ENCODE measurements around the gene POFUT2.

Gene POFUT2

GRCh38 chr21:45254460-45254930 lies 33.2 kb downstream of the POFUT2 start:
- no peak overlapping the region for H3K27ac ChIP-seq (ENCODE audit: insufficient read depth, low read length, poor library complexity, severe bottlenecking)
- H3K9me3 ChIP-seq (ENCODE audit: control insufficient read depth, low read length) = no peaks in the 10 kb centered on the region
- DNase-seq = no peak
- H3K27me3 ChIP-seq (replicated peaks; ENCODE audit: control insufficient read depth, insufficient read depth, low read length, poor library complexity, severe bottlenecking) = no peaks in the 10 kb centered on the region
- no peak overlapping the region for H3K4me3 ChIP-seq (ENCODE audit: insufficient read depth, low read depth, low read length, poor library complexity, severe bottlenecking)
- H3K4me1 ChIP-seq (ENCODE audit: control insufficient read depth, insufficient read depth, low read length, poor library complexity, severe bottlenecking) = peaks cover 14% of the 10 kb centered on the region
- H3K36me3 ChIP-seq (ENCODE audit: control insufficient read depth, insufficient read depth, low read length) = no peaks in the 10 kb centered on the region

- no peak for DNase-seq
- no peaks in the 10 kb centered on the region for H3K27me3 ChIP-seq (replicated peaks; ENCODE audit: control insufficient read depth, insufficient read depth, low read length, poor library complexity, severe bottlenecking)
- no peak overlapping the region for H3K27ac ChIP-seq (ENCODE audit: insufficient read depth, low read length, poor library complexity, severe bottlenecking)
- no peaks in the 10 kb centered on the region for H3K36me3 ChIP-seq (ENCODE audit: control insufficient read depth, insufficient read depth, low read length)
- no peaks in the 10 kb centered on the region for H3K9me3 ChIP-seq (ENCODE audit: control insufficient read depth, low read length)
- H3K4me3 ChIP-seq (ENCODE audit: insufficient read depth, low read depth, low read length, poor library complexity, severe bottlenecking) = no peak overlapping the region
- H3K4me1 ChIP-seq (ENCODE audit: control insufficient read depth, insufficient read depth, low read length, poor library complexity, severe bottlenecking) = peaks cover 14% of the 10 kb centered on the region
Observed at GRCh38 chr21:45253633-45254459, 33.8 kb downstream of the POFUT2 start.

- DNase-seq = no peak
- Histone ChIP-seq H3K9me3 (ENCODE audit: control insufficient read depth, low read length) (no peaks in the 10 kb centered on the region), H3K27me3 (replicated peaks; ENCODE audit: control insufficient read depth, insufficient read depth, low read length, poor library complexity, severe bottlenecking) (no peaks in the 10 kb centered on the region), H3K4me1 (ENCODE audit: control insufficient read depth, insufficient read depth, low read length, poor library complexity, severe bottlenecking) (peaks cover 14% of the 10 kb centered on the region), H3K4me3 (ENCODE audit: insufficient read depth, low read depth, low read length, poor library complexity, severe bottlenecking) (no peak overlapping the region), H3K36me3 (ENCODE audit: control insufficient read depth, insufficient read depth, low read length) (no peaks in the 10 kb centered on the region), H3K27ac (ENCODE audit: insufficient read depth, low read length, poor library complexity, severe bottlenecking) (no peak overlapping the region)
Observed at GRCh38 chr21:45253180-45253579, 34.5 kb downstream of the POFUT2 start.

GRCh38 chr21:45252448-45252925 lies 35.2 kb downstream of the POFUT2 start:
- no peak for DNase-seq
- no peaks in the 10 kb centered on the region for H3K27me3 ChIP-seq (replicated peaks; ENCODE audit: control insufficient read depth, insufficient read depth, low read length, poor library complexity, severe bottlenecking)
- H3K36me3 ChIP-seq (ENCODE audit: control insufficient read depth, insufficient read depth, low read length) = no peaks in the 10 kb centered on the region
- H3K4me3 ChIP-seq (ENCODE audit: insufficient read depth, low read depth, low read length, poor library complexity, severe bottlenecking) = no peak overlapping the region
- H3K27ac ChIP-seq (ENCODE audit: insufficient read depth, low read length, poor library complexity, severe bottlenecking) = no peak overlapping the region
- H3K4me1 ChIP-seq (ENCODE audit: control insufficient read depth, insufficient read depth, low read length, poor library complexity, severe bottlenecking) = peaks cover 14% of the 10 kb centered on the region
- no peaks in the 10 kb centered on the region for H3K9me3 ChIP-seq (ENCODE audit: control insufficient read depth, low read length)

GRCh38 chr21:45251635-45252447 lies 35.9 kb downstream of the POFUT2 start:
- H3K36me3 ChIP-seq (ENCODE audit: control insufficient read depth, insufficient read depth, low read length) = no peaks in the 10 kb centered on the region
- H3K27ac ChIP-seq (ENCODE audit: insufficient read depth, low read length, poor library complexity, severe bottlenecking) = no peak overlapping the region
- H3K9me3 ChIP-seq (ENCODE audit: control insufficient read depth, low read length) = no peaks in the 10 kb centered on the region
- H3K4me3 ChIP-seq (ENCODE audit: insufficient read depth, low read depth, low read length, poor library complexity, severe bottlenecking) = no peak overlapping the region
- H3K27me3 ChIP-seq (replicated peaks; ENCODE audit: control insufficient read depth, insufficient read depth, low read length, poor library complexity, severe bottlenecking) = no peaks in the 10 kb centered on the region
- no peak for DNase-seq
- H3K4me1 ChIP-seq (ENCODE audit: control insufficient read depth, insufficient read depth, low read length, poor library complexity, severe bottlenecking) = peaks cover 11% of the 10 kb centered on the region

GRCh38 chr21:45250914-45251634 lies 36.6 kb downstream of the POFUT2 start:
- no peak for DNase-seq
- Histone ChIP-seq H3K4me3 (ENCODE audit: insufficient read depth, low read depth, low read length, poor library complexity, severe bottlenecking) (no peak overlapping the region), H3K27me3 (replicated peaks; ENCODE audit: control insufficient read depth, insufficient read depth, low read length, poor library complexity, severe bottlenecking) (no peaks in the 10 kb centered on the region), H3K36me3 (ENCODE audit: control insufficient read depth, insufficient read depth, low read length) (no peaks in the 10 kb centered on the region), H3K4me1 (ENCODE audit: control insufficient read depth, insufficient read depth, low read length, poor library complexity, severe bottlenecking) (peaks cover 5% of the 10 kb centered on the region), H3K27ac (ENCODE audit: insufficient read depth, low read length, poor library complexity, severe bottlenecking) (no peak overlapping the region), H3K9me3 (ENCODE audit: control insufficient read depth, low read length) (no peaks in the 10 kb centered on the region)

- Histone ChIP-seq H3K4me1 (ENCODE audit: control insufficient read depth, insufficient read depth, low read length, poor library complexity, severe bottlenecking) (no peaks in the 10 kb centered on the region), H3K9me3 (ENCODE audit: control insufficient read depth, low read length) (no peaks in the 10 kb centered on the region), H3K27ac (ENCODE audit: insufficient read depth, low read length, poor library complexity, severe bottlenecking) (no peak overlapping the region), H3K4me3 (ENCODE audit: insufficient read depth, low read depth, low read length, poor library complexity, severe bottlenecking) (no peak overlapping the region), H3K36me3 (ENCODE audit: control insufficient read depth, insufficient read depth, low read length) (no peaks in the 10 kb centered on the region), H3K27me3 (replicated peaks; ENCODE audit: control insufficient read depth, insufficient read depth, low read length, poor library complexity, severe bottlenecking) (no peaks in the 10 kb centered on the region)
- no peak for DNase-seq
Observed at GRCh38 chr21:45250272-45250671, 37.4 kb downstream of the POFUT2 start.

GRCh38 chr21:45249626-45250025 lies 38.1 kb downstream of the POFUT2 start:
- no peak for DNase-seq
- Histone ChIP-seq H3K9me3 (ENCODE audit: control insufficient read depth, low read length) (no peaks in the 10 kb centered on the region), H3K27ac (ENCODE audit: insufficient read depth, low read length, poor library complexity, severe bottlenecking) (no peak overlapping the region), H3K4me1 (ENCODE audit: control insufficient read depth, insufficient read depth, low read length, poor library complexity, severe bottlenecking) (no peaks in the 10 kb centered on the region), H3K4me3 (ENCODE audit: insufficient read depth, low read depth, low read length, poor library complexity, severe bottlenecking) (no peak overlapping the region), H3K36me3 (ENCODE audit: control insufficient read depth, insufficient read depth, low read length) (no peaks in the 10 kb centered on the region), H3K27me3 (replicated peaks; ENCODE audit: control insufficient read depth, insufficient read depth, low read length, poor library complexity, severe bottlenecking) (no peaks in the 10 kb centered on the region)

GRCh38 chr21:45248893-45249381 lies 38.8 kb downstream of the POFUT2 start:
- H3K27ac ChIP-seq (ENCODE audit: insufficient read depth, low read length, poor library complexity, severe bottlenecking) = no peak overlapping the region
- H3K9me3 ChIP-seq (ENCODE audit: control insufficient read depth, low read length) = no peaks in the 10 kb centered on the region
- no peak for DNase-seq
- no peaks in the 10 kb centered on the region for H3K27me3 ChIP-seq (replicated peaks; ENCODE audit: control insufficient read depth, insufficient read depth, low read length, poor library complexity, severe bottlenecking)
- no peaks in the 10 kb centered on the region for H3K36me3 ChIP-seq (ENCODE audit: control insufficient read depth, insufficient read depth, low read length)
- no peak overlapping the region for H3K4me3 ChIP-seq (ENCODE audit: insufficient read depth, low read depth, low read length, poor library complexity, severe bottlenecking)
- no peaks in the 10 kb centered on the region for H3K4me1 ChIP-seq (ENCODE audit: control insufficient read depth, insufficient read depth, low read length, poor library complexity, severe bottlenecking)
